GM10248 (cell line): ENCODE results near the gene BTBD1.
"Not testable (repeated sequence)": the region's sequence is repeated elsewhere in the genome, so short reads cannot be mapped to it uniquely, and the experiment has no call there.

ENCODE experiments used
- CTCF ChIA-PET: fragments of 300-600 bp; sonication (Branson Sonifier 250); formaldehyde crosslinking; extraction: SDS; loops from one replicate; lab custom pipeline; 2021; ENCODE audit warnings: antibody characterized with exemption; lab: Yijun Ruan, JAX
- POLR2A ChIA-PET: fragments of 350-650 bp; sonication (Branson Sonifier 250); formaldehyde crosslinking; extraction: SDS; loops from one replicate; lab custom pipeline; 2020; ENCODE audit warnings: antibody characterized with exemption; lab: Yijun Ruan, JAX
- DNase-seq: peaks from one replicate; pipeline ENCODE4 v3.0.0; 2012; ENCODE audit errors: extremely low spot score
- TF ChIP-seq, protein P1 (sequence below): IDR thresholded peaks from 2 replicates; pipeline ENCODE4 v1.5.1; 2012; ENCODE audit warnings: mild to moderate bottlenecking, low read depth; ENCODE audit errors: extremely low read depth, missing control alignments, control extremely low read depth

Gene BTBD1

GRCh38 chr15:83087576-83087975 is 20.5 kb upstream of the BTBD1 start:
- POLR2A ChIA-PET = no interaction called here
- CTCF ChIA-PET = no interaction called here
- TF ChIP-seq, protein P1, sequence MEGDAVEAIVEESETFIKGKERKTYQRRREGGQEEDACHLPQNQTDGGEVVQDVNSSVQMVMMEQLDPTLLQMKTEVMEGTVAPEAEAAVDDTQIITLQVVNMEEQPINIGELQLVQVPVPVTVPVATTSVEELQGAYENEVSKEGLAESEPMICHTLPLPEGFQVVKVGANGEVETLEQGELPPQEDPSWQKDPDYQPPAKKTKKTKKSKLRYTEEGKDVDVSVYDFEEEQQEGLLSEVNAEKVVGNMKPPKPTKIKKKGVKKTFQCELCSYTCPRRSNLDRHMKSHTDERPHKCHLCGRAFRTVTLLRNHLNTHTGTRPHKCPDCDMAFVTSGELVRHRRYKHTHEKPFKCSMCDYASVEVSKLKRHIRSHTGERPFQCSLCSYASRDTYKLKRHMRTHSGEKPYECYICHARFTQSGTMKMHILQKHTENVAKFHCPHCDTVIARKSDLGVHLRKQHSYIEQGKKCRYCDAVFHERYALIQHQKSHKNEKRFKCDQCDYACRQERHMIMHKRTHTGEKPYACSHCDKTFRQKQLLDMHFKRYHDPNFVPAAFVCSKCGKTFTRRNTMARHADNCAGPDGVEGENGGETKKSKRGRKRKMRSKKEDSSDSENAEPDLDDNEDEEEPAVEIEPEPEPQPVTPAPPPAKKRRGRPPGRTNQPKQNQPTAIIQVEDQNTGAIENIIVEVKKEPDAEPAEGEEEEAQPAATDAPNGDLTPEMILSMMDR = no peak
- DNase-seq = no peak

GRCh38 chr15:83085864-83086552 is 19.0 kb upstream of the BTBD1 start:
- CTCF ChIA-PET, DNase-seq, POLR2A ChIA-PET: not testable (repeated sequence)

- DNase-seq, POLR2A ChIA-PET, CTCF ChIA-PET: not testable (repeated sequence)
These were observed 18.4 kb upstream of the BTBD1 start for GRCh38 chr15:83085461-83085860.

DNA sequence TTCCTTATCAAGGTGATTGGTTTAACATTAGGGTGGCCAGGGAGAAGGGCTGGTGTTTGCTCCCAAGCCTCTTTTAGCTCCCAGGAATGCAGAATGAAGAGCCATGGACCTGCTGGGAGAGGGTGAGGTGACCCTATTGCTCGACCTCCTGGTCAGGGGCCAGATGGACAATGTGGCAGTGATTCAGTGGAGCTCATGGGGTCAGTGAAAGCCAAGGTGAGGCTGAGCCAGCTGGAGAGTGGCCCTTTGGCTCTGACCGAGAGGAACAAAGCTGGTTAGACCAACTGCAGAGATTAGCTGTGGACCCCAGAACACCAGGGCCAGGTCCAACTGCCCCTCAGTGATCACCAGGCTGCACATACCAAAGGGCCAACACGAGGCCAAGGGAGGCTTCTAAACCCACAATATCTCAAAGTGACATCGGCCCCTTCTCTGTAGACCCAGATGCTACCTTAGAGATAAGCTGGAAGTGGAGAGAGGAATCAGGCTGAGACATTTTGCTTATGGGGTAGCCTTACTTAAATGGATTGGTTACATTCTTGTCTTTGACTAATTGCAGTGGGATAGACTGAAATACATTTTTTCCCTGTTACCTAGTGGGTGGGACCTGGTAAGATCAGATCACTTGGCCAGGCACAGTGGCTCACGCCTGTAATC is 15.8 kb upstream of the BTBD1 start:
- ChIA-PET POLR2A (no interaction called here), CTCF (interaction anchor here (1.4 kb wide), 1 partner anchor 14 kb away, joined by 3 read pairs; no protein-coding TSS in a partner anchor)
- no peak for DNase-seq
- TF ChIP-seq, protein P1 = no peak

- TF ChIP-seq, protein P1 = no peak
- ChIA-PET CTCF (no interaction called here), POLR2A (no interaction called here)
- DNase-seq = no peak
These were observed 14.4 kb upstream of the BTBD1 start for GRCh38 chr15:83081256-83082014.

- DNase-seq = no peak
- TF ChIP-seq, protein P1 = no peak
- CTCF ChIA-PET = interaction anchor here (1.2 kb wide), 1 partner anchor 8 kb away, joined by 3 read pairs; no protein-coding TSS in a partner anchor
- POLR2A ChIA-PET = no interaction called here
These were observed 11.7 kb upstream of the BTBD1 start for GRCh38 chr15:83078712-83079111.

DNA sequence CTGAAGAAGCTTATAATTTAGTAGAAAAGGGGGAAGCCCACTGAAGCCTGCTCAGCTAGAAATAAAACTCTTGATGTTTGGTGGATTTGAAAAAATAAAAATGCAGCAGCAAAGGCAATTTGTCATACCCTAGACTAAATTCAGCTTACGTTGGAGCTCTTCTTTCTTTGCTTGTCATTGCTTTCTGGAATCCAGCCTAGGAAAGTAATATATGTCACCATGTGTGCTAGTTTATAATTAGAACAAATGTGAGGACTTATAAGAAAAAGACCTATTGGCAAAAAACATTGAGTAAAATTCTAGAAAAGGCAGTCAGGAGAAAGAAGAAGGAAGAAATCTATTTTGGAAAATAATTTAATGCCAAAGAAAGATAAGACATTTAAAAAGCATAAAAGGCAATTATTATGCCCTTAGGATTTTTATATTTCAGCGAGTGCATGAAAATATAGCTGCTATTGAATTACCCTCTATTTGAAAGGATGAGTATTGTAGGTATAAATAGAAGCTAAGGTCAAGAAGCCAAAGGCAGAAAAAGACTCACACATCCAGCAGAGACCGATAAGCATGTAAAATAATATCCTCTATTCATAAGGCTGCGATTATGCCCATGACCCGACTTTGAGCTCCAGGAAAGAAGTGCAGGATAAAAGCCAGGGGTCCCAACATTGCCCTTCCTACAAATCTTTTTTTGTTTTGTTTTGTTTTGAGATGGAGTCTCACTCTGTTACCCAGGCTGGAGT is 10.6 kb upstream of the BTBD1 start:
- CTCF ChIA-PET = interaction anchor here (1.0 to 1.2 kb wide), 2 partner anchors 14 to 17 kb away, joined by 3 read pairs; no protein-coding TSS in a partner anchor
- no peak for DNase-seq
- TF ChIP-seq, protein P1 = no peak
- POLR2A ChIA-PET = no interaction called here

GRCh38 chr15:83069211-83069642 is 2.2 kb upstream of the BTBD1 start:
- POLR2A ChIA-PET, DNase-seq: not testable (repeated sequence)
- CTCF ChIA-PET = interaction anchor here (1.4 to 1.5 kb wide), 2 partner anchors 14 to 22 kb away, joined by 3 to 4 read pairs; no protein-coding TSS in a partner anchor
